HCT116 (cell line): Measurements from ENCODE around the gene DNPH1.

Experiments used
- CTCF ChIP-seq, 3 experiments: fragments of 200-600 bp in 1 of 3; sonication (generic) in 1 of 3; IDR thresholded peaks in 2 of 3; conservative IDR thresholded peaks in 1 of 3; 2 replicates each; pipeline ENCODE4 v1.5.1; 2012 to 2017; ENCODE audit warnings: low read depth in 2 of 3, low read length in 2 of 3, antibody characterized with exemption in 1 of 3, borderline replicate concordance in 1 of 3, control low read depth in 1 of 3, mild to moderate bottlenecking in 1 of 3, mixed read lengths in 1 of 3, mixed run types in 1 of 3, moderate library complexity in 1 of 3; ENCODE audit not compliant: insufficient read depth in 1 of 3
- EZH2 ChIP-seq: fragments of 200-600 bp; sonication (generic); IDR thresholded peaks from 2 replicates; pipeline ENCODE4 v1.6.1; 2017; ENCODE audit warnings: antibody characterized with exemption, mixed run types
- EZH2phosphoT487 ChIP-seq: fragments of 200-600 bp; IDR thresholded peaks from 2 replicates; pipeline ENCODE4 v1.6.1; 2018; ENCODE audit warnings: antibody characterized with exemption, borderline replicate concordance
- MAX ChIP-seq: IDR thresholded peaks from 2 replicates; pipeline ENCODE4 v1.6.1; 2012
- POLR2A ChIP-seq: IDR thresholded peaks from 2 replicates; pipeline ENCODE4 v1.7.0; 2011; ENCODE audit warnings: borderline replicate concordance; ENCODE audit not compliant: insufficient read depth, insufficient read length; ENCODE audit errors: extremely low read depth
- POLR2AphosphoS5 ChIP-seq: IDR thresholded peaks from 2 replicates; pipeline ENCODE4 v1.6.1; 2011; ENCODE audit warnings: mild to moderate bottlenecking, low read depth, low read length, moderate library complexity
- SIN3A ChIP-seq: IDR thresholded peaks from 2 replicates; pipeline ENCODE4 v1.6.1; 2012; ENCODE audit warnings: low read depth
- SP1 ChIP-seq: IDR thresholded peaks from 2 replicates; pipeline ENCODE4 v1.6.1; 2012; ENCODE audit warnings: low read depth
- TCF7L2 ChIP-seq: IDR thresholded peaks from 2 replicates; pipeline ENCODE4 v1.7.0; 2011; ENCODE audit warnings: borderline replicate concordance, inconsistent platforms; ENCODE audit not compliant: insufficient read depth, insufficient read length; ENCODE audit errors: extremely low read depth
- YY1 ChIP-seq: IDR thresholded peaks from 2 replicates; pipeline ENCODE4 v1.6.1; 2011; ENCODE audit warnings: low read length, low read depth, moderate library complexity, mild to moderate bottlenecking; ENCODE audit not compliant: insufficient replicate concordance; ENCODE audit errors: extremely low read depth
- TF ChIP-seq, protein P1 (sequence below): IDR thresholded peaks from 2 replicates; pipeline ENCODE4 v1.6.1; 2012; ENCODE audit warnings: low read depth

GRCh38 chr6:43185391-43185985 lies 43.8 kb downstream of the DNPH1 start:
- TF ChIP-seq CTCF (IDR thresholded peaks at IDR 0.05 in 2 of 3, conservative IDR thresholded peaks at IDR 0.05 in 1 of 3; ENCODE audit: borderline replicate concordance in 1 of 3, insufficient read depth in 1 of 3, low read depth in 2 of 3, low read length in 2 of 3) (no peak), EZH2 (no peak), MAX (no peak), POLR2A (no peak), YY1 (no peak), SIN3A (no peak), EZH2phosphoT487 (no peak), POLR2AphosphoS5 (no peak), TCF7L2 (no peak), SP1 (no peak)
- TF ChIP-seq, protein P1, sequence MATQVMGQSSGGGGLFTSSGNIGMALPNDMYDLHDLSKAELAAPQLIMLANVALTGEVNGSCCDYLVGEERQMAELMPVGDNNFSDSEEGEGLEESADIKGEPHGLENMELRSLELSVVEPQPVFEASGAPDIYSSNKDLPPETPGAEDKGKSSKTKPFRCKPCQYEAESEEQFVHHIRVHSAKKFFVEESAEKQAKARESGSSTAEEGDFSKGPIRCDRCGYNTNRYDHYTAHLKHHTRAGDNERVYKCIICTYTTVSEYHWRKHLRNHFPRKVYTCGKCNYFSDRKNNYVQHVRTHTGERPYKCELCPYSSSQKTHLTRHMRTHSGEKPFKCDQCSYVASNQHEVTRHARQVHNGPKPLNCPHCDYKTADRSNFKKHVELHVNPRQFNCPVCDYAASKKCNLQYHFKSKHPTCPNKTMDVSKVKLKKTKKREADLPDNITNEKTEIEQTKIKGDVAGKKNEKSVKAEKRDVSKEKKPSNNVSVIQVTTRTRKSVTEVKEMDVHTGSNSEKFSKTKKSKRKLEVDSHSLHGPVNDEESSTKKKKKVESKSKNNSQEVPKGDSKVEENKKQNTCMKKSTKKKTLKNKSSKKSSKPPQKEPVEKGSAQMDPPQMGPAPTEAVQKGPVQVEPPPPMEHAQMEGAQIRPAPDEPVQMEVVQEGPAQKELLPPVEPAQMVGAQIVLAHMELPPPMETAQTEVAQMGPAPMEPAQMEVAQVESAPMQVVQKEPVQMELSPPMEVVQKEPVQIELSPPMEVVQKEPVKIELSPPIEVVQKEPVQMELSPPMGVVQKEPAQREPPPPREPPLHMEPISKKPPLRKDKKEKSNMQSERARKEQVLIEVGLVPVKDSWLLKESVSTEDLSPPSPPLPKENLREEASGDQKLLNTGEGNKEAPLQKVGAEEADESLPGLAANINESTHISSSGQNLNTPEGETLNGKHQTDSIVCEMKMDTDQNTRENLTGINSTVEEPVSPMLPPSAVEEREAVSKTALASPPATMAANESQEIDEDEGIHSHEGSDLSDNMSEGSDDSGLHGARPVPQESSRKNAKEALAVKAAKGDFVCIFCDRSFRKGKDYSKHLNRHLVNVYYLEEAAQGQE: no peak
